Activated CD4-positive, alpha-beta T cell treated with anti-CD3 and anti-CD28 coated beads, Interleukin-2, amount 50 U/mL, for 4 hours (primary cell): ENCODE results near the gene TFCP2L1.

ENCODE experiments used
- DNase-seq, 2 experiments: peaks; one replicate each; pipeline ENCODE4 v3.0.0-alpha.2; 2020

TFCP2L1 gene

DNA sequence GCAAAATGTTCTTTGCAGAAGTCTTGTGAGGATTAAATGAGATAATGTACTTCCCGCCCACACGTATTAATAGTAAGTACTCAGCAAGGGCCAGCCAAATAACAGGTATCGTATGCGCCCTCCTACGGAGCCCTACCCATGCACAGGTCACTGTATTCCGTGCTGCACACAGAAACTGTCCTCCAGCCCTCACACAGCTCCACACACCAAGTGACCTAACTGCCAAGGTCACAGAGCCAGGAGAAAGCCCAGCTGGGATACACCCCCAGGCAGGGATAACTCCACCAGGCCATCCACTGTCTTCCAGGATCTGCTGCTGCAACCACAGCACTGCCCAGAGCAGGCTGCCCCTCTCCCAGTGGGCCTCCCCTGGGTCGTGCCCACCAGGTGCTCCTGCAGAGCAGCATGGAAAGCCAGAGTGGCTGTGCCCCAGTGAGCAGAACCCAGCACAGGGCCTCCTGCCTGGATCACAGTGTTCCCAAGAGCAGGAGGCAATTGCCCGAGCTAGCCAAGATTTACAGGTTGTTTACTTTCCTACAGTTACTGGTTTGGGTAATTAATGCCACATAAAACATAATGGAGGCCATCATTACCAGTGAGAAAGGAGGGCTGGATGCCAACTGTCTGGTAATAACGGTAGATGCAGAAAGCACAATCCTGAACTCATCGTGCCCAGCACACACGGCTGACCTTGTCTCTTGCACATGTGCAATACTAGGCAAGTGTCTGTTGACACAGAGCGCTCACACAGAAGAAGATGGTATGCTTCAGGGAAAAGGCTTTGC is 24.4 kb downstream of the TFCP2L1 start:
- no peak for DNase-seq

DNA sequence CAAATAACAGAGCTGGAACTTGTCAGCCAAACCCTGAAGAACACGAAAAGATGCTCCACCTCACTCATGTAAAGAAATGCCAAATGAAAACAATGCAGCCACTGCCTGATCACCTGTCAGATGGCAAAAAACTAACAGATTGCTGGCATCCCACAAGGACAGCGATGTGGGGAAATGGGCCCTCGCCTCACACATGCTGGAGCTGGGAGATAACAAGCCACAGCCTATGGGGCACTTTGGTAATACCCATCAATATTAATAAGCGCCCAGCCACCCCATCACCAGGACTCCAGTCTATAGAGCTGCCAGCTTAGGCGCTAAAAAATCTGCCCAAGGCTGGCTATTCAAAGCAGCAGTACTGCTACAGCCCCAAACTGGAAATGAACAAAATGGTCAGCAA is 27.0 kb downstream of the TFCP2L1 start:
- no peak for DNase-seq

DNA sequence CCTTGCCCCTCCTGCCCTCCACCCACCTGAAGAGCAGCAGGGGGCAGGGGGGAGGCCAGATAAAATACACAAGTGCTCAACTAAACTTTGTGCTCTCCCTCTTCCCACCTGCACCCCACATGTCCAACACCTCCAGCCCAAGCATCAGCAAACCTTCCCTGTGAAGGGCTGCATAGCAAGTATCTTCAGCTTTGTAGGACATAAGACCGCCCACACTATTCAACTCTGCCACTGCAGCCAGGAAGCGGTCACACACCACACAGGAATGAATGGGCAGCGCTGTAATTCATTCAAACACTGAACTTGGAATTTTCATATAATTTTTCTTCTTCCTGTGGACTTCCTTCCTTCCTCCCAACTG is 27.5 kb downstream of the TFCP2L1 start:
- no peak for DNase-seq

DNA sequence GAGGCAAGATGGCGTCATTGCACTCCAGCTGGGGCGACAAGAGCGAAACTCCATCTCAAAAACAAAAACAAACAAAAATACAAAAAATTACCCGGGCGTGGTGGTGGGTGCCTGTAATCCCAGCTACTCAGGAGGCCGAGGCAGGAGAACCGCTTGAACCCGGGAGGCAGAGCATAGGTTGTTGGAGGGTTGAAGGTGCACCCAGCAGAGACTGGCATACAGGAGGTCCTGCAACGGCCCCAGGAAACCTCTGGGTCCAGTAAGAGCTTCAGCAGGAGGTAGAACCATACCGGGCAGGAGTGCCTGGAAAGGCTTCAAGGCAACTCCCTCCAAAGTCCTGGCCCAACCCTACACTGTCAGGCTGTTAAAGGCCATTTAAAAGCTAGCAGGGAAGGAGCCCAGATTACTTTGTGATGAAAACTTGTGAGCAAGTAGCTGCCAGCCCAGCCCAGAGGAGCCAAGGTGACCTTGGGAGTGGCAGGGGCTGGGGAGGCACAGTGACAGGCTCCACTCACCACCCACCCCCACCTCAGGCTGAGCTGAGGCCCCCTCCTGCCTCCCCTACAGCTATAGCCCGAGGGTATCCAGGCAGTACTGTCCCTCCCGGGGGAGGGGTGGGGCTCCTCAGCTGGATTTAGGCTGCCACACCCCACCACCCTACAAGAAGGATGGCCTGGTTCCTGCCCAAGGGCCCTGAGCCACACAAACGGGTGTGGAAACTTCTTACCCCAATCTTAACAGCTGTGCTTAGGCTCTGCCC is 28.1 kb downstream of the TFCP2L1 start:
- DNase-seq = no peak

DNA sequence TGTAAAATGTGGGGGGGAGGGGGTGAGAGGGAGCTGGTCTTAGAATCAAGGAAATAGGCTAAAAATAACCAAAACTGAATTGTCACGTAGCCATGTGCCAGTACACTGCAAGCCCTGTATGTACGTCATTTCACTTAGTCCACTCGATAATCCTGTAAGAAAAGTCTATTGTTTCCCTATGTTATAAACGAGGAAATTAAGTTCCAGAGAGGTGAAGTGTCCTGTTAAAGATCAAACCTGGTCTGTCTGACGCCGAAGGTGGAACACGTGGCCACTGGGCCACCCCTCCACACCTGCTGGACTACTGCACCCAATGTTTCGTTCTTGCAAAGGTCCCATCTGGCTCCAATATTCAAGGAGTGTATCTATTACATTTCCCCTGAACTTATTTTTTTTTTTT is 29.6 kb downstream of the TFCP2L1 start:
- DNase-seq = no peak

DNA sequence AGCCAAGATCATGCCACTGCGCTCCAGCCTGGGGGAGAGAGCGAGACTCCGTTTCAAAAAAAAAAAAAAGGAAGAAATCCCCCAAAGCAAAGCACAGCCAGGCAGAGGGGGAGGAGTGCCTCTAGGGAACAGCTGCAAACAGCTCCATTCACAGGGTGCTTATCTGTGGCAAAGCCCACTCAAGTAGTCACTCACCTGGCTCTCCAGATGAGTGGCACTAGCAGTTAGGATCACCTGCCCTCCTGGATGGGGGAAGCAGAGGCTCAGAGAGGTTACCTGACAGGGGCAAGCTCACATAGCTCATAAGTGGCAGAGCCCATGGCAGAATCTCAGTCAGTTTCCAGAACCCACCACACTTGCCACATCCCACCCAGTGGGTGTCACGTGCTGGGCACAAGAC is 30.3 kb downstream of the TFCP2L1 start:
- DNase-seq = no peak

DNA sequence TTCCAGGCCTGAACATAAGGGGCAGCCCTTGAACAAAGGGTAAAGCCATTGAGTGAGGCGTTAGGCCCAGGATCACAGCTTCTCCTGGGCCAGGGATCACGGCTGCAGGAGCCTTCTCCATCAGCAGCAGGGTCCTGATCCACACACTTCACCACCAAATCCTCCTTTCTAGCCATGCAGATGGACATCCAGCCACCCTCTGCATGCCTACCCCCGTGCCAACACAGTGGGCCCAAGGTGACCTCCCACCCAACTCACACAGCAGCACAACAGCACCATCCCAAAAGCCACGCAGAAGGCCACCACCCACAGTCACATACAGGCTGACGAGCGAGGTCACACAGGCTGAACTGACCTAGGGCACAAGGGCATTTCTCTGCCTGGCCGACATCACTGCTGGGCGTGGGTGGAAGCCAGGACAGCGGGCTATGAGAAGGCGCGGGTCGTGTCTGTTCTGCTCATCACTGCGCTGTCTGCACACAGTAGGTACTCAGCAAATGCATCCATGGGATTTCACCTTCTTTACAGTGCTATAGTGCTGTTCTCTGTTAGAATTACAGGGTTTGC is 31.2 kb downstream of the TFCP2L1 start:
- DNase-seq = no peak

DNA sequence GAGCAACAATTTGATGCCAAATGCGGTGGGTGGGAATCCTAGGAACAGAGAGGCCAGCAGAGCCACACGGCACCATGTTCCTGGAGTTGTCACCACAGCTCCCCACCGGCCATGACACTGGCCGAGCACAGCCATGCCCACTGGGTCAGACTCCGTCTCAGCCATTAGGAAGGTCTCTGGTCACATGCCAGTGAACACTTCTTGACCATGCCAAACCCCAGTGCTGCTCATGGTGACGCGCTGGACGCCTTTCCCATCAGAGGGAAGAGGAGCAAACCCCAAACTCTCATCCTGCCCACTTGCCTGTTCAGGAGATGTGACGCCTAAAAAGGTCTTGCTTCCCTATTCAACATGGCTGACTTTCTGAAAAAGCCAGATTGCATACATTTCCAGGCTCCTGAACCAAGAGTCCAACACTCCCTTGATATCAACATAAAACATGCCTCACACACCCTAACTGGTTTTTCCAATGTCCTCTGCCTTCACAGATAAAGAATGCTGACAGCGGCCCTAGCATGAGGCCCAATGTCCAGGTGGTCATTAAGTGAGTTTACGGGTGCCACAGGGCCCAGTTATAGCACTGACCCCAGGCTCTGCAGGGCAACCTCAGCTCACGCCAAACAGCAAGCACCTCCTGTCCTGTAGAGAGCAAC is 31.9 kb downstream of the TFCP2L1 start:
- no peak for DNase-seq

DNA sequence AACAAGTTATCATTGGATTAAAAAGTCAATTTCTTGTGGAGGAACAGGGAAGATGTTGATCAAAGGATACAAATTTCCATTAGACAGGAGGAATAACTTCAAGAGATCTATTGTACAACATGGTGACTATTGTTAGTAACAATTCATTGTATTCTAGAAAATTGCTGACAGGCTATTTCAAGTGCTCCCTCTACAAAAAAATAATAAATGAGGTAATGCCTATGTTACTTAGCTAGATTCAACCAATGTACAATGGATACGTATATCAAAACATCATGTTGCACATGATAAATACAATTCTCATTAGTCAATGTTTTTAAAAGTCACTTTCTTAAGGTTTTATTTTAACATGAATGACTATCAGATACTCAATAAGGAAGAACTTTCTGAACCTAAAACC is 33.5 kb downstream of the TFCP2L1 start:
- DNase-seq = no peak

DNA sequence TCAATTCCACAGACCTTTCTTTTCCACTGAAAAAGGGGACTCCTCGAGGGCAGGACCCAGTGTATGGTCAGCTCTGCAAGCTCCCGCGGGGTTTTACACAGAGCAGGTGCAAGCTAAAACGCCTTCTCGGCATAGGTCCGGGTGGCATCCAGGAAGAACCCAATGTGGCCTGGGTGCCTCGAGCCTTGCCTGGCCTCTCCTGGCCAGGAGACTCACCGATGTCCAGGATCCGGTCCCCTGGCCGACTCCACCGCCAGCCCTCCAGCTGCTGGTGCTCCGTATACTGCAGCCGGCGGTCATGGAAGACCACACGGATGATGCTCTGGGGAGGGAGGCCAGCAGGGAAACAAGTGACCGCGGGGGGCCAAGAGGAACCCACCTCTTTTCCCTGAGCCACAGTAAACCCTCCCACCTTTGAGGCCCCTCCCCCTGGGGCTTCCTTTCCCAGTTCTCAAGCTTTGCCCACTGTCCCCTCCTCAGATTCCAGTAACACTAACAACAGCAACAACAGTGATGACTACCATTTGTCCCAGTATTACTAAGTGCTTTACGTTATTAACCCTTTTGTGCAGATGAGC is 36.1 kb downstream of the TFCP2L1 start:
- no peak for DNase-seq

DNA sequence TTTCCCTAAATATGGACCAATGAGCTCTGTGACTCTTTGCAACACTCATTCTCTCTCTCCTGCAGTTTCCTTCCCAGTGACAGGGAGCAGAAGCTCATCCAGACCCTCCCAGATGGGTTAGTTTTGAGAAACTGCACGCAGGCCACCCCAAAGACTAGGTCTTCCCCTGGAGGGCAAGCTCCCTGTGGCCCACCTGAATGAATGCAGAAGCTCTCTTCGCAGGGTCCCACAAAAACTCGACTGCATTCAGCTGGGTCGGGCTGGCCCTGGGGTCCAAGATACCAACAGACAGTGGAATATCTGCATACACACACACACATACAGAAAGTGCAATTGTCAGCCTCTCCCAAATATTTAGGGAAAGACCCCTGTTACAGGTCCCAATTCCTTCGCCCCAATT is 37.0 kb downstream of the TFCP2L1 start:
- DNase-seq = no peak

DNA sequence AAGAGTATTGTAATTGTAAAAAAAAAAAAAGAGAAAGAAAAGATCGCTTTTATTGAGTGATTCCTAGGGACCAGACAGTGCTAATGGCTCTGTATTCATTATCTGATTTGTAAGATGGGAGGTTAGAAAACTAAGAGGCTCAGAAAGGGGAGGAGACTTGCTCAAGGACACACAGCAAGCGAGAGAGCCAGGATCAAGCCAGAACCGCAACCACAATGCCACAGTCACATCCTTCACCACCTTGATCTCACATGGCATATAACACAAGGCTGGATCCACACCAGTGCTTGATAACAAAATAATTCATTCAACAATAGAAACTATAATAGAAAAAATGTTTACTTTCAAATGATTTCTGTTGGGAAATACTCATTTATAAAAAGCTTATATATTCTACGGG is 37.5 kb downstream of the TFCP2L1 start:
- DNase-seq = no peak

DNA sequence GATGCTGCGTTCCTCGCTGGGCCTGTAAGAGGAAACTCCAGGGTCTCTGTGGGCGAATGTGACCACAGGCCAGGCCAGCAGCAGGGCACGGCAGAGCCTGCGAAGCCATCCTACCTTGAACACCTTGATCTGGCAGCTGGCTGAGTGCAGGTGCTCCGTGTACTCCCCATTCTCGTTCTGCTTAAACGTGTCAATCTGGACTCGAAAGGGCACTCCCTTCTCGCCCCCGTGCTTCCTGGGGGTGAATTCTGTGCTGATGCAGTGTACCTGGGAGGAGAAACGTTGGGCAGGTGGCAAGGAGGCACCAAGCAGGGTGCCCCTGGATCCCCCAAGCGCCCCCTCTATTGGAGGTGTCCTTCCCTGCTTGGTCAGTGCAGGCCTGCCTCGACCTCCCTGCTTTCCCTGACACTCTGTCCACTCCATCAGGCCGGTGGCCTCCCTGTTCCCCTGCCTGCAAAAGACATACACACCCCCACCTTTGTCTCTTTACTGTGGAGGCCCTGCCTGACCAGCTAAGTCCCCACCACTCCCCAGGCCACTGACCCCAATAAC is 38.2 kb downstream of the TFCP2L1 start:
- DNase-seq = no peak

DNA sequence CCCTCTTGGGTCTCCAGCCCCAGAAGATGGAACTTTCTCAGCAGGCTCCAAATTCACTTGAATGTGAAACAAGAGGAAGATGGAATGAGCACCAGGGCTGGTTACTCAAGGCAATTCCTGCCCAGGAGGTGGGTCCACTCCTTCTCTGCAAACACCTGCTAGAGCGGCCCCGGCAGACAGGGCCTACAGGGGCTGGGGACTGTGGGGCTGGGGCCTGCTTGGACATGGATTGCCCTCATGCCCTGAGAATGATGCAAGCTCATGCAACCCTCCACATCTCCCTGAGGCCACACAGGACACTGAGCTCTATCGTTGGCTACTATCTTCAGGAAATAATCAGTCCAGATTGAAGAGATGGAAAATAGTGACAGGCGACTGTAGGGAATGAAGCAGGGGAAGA is 39.1 kb downstream of the TFCP2L1 start:
- DNase-seq = no peak

DNA sequence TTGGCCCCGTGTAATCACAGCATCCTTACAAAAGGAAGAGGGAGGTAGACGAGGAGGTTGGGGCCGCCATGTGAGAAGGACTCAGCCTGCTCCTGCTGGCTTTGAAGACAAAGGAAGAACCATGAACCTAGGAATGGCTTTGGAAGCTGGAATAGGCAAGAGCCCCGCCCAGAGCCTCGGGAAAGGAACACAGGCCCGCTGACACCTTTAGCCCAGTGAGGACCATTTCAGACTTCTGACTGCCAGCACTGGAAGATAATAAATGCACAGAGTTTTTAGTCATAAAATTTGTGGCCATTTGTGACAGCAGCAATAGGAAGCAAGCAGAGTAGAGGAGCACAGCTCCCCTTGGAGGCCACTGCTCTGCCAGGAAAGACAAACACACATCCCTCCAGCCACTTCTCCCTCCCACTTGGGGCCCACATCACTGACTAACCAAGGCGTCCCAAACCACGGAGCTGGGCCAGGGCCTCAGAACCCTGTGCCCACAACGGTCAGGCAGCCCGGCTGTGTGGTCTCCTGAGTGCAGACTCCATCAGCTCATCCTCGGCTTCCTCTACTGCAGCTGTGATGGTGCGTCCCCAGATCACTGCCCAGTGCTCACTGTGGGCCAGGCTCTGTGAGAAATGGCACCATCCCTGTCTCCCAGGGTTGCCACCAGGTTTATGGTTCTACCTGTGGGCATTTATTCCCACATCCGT is 39.7 kb downstream of the TFCP2L1 start:
- DNase-seq = no peak

DNA sequence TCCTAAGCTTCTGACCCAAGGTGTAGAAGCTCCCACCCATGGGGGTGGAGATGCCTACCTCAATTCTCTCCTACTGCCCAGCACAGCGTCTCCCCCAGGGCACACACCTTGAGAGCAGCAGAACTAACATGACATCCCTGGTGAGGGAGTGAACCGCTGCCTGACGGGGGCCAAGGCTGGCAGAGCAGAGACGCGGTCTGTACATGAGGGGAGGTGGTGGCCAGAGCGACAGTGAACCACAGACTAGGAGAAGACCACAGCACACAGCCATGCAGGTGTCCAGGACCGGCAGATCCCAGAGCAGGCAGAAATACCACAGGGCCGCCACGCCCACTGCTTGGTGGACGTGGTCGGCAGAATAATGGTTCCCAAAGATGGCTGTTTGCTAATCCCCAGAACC is 40.4 kb downstream of the TFCP2L1 start:
- no peak for DNase-seq

DNA sequence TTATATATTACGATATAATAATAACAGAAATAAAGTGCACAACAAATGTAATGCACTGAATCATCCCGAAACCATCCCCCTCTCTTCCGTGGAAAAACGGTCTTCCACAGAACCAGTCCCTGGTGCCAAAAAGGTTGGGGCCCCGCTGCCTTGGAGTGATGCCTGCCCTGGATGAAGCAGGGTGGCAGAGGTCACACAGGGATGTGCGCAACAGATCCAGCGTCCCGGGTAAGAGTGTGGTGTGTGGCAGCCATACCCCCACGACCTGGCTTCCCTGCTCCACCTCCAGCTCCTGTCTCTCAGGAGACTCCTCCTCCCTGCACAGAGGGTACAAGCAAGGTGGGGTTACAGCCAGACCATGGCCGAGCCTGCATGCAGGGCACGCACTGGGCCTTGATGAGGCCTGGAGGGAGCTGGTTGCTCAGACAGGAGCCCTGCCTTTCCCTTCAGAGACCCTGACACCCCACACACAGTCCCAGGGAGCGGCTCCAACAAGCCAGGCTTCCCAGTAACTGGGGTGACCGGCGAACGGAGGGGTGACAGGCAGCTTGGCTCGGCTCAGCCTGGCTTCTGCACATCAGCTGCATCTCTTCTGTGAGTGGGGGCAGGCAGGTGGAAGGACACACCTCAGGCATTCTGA is 41.1 kb downstream of the TFCP2L1 start:
- DNase-seq = no peak

DNA sequence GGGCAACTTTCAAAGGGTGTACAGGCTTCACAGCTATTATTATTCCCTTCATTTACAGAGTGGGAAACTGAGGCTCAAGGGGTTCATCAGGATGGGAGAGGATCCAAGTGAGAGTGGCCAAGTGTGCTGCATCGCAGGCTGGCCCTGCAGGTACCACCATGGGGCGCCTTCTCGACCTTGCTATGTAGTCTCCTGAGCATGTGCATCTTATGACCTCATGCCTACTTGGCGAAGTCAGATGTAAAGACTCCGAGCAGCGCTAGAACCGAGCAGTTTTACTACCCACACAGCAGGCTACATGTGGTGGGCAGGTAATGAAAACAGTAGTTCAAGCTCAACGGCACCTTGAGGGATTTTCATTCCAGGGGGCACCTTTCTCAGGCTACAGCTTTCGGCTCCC is 42.0 kb downstream of the TFCP2L1 start:
- DNase-seq = no peak

DNA sequence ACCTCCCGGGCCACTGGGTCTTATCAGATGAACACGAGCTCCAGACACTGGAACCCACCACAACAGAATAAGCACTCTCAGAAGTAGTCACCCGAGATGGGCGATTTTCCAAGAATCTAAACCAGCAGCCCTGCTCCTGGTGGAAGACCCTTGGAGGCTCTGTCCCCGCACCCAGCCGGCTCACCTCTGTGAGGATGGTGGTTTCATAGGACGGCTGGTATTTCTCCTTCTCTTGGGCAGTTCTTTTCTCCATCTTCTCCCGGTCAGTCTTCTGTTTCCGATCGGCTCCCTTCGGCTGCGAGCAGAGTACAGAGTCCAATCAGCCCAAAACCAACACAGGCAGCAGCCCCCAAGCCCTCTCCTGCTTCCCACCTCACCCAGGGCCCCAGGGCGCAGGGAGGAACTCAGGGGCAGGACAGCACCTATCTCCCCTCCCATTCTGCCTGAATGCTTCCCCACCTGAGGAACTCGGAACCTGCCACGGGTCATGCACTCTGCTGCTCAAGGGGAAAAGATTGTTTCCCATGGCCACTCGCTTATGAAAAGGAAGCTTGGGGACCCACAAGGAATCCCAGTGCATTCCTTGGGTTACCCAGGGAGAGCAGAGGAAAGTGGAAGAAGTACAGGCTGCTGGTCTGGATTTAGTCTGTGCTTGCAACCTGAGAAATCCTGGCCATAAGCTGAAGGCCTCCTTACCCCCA is 42.7 kb downstream of the TFCP2L1 start:
- no peak for DNase-seq

DNA sequence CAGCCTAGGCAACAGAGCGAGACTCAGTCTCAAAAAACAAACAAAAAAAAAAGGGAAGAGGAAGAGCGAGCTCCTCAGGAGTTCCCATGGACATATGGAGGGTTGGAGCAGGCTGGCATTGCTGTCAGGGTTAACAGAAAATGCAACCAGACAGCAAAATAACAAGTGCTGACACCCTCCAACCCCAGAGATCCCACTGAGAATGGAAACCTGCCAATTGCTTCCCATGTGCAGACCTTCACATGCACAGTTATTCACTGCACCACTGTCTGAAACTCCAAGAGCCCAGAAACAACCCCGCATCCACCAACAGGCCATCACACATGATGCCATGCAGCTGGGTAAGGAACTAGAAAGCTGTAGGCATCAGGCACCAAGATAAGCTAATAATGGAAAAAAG is 43.5 kb downstream of the TFCP2L1 start:
- no peak for DNase-seq

DNA sequence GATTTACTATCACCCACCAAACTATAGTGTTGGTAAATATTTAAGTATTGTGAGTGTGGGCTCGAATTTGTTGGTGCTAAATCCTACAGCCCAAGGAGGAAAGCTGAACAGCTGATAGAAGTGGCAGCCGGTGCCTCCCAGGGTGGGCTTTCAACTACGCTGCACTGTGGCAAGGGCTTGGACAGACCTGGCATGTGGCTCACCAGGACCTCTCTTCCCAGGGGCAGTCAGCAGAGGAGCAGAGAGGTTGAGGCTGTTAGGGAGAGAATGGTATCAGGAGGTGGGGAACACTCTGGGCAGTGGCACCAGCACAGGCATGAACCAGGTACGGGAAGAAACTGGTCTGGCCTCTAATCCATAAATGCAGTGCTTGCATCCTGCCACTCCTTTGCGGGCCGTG is 44.6 kb downstream of the TFCP2L1 start:
- no peak for DNase-seq
